Left lung (tissue), 10 donors: ENCODE measurements around the gene B4GAT1. TPM values are rescaled to one million over a fixed set of nuclear protein-coding genes. Genes with fewer than 3 reads are reported as not detected.
"Not testable (repeated sequence)": the region's sequence is repeated elsewhere in the genome, so short reads cannot be mapped to it uniquely, and the experiment has no call there.

Experiments used
- ATAC-seq: fragments of 200-7000 bp; cut with Tn5 transposase; one replicate; pipeline ENCODE4 v1.9.1; 2020; ENCODE audit warnings: moderate library complexity
- DNase-seq, 4 donors: peaks; one replicate each; pipeline ENCODE4 v3.0.0-alpha.2; 2013 to 2020
- H3K27ac ChIP-seq, 2 donors: fragments of 200-600 bp; sonication (generic) in 1 of 2; one replicate each; pipeline versions ENCODE4 v1.5.0 to v1.8.0; 2020 to 2021
- H3K27me3 ChIP-seq, 2 donors: fragments of 200-600 bp; sonication (generic) in 1 of 2; one replicate each; pipeline versions ENCODE4 v1.5.0 to v1.8.0; 2020 to 2021
- H3K36me3 ChIP-seq, 2 donors: fragments of 200-600 bp; sonication (generic) in 1 of 2; one replicate each; pipeline versions ENCODE4 v1.5.0 to v1.8.0; 2020 to 2021
- H3K4me1 ChIP-seq, 2 donors: fragments of 200-600 bp; one replicate each; pipeline ENCODE4 v1.8.0; 2021
- H3K4me3 ChIP-seq, 2 donors: fragments of 200-600 bp; sonication (generic) in 1 of 2; one replicate each; pipeline versions ENCODE4 v1.5.0 to v1.8.0; 2020 to 2021; ENCODE audit warnings: mild to moderate bottlenecking in 1 of 2
- H3K9me3 ChIP-seq, 2 donors: fragments of 200-600 bp; sonication (generic) in 1 of 2; one replicate each; pipeline versions ENCODE4 v1.5.0 to v1.8.0; 2020 to 2021
- intact Hi-C, 2 donors: fragments of 100-400 bp; cut with DNase I; formaldehyde crosslinking; loops; one replicate each; pipeline versions ENCODE4 v1.11.2 to v1.14.2; 2022
- polyA plus RNA-seq, 6 donors: library from polyadenylated mRNA; unstranded; fragments of 120-200 nt; gene quantifications; one replicate each; pipeline ENCODE4 v1.2.1, GENCODE V29; 2013; ENCODE audit not compliant: insufficient read length in 6 of 6
- total RNA-seq, 2 donors: library from RNA; stranded (reverse); fragmentation: NEBNext Ultra II Directional; extraction: Animal tissue kit (Norgen Biotek cat#: 25700); gene quantifications; one replicate each; pipeline ENCODE4 v1.2.1, GENCODE V29; 2021
- TF ChIP-seq, protein P1 (sequence below), 2 donors: fragments of 200-600 bp; sonication (generic) in 1 of 2; IDR thresholded peaks; one replicate each; pipeline versions ENCODE4 v1.5.0 to v1.8.0; 2021; ENCODE audit warnings: antibody characterized with exemption in 2 of 2
- donor health status: DM: no; HTN: yes; CAD: no.
- donor health status: DM: no; HTN: no; CAD: no.

Gene B4GAT1
- total and polyA plus RNA-seq, 8 donors = 22.9 to 35.9 (median 30.2) TPM

DNA sequence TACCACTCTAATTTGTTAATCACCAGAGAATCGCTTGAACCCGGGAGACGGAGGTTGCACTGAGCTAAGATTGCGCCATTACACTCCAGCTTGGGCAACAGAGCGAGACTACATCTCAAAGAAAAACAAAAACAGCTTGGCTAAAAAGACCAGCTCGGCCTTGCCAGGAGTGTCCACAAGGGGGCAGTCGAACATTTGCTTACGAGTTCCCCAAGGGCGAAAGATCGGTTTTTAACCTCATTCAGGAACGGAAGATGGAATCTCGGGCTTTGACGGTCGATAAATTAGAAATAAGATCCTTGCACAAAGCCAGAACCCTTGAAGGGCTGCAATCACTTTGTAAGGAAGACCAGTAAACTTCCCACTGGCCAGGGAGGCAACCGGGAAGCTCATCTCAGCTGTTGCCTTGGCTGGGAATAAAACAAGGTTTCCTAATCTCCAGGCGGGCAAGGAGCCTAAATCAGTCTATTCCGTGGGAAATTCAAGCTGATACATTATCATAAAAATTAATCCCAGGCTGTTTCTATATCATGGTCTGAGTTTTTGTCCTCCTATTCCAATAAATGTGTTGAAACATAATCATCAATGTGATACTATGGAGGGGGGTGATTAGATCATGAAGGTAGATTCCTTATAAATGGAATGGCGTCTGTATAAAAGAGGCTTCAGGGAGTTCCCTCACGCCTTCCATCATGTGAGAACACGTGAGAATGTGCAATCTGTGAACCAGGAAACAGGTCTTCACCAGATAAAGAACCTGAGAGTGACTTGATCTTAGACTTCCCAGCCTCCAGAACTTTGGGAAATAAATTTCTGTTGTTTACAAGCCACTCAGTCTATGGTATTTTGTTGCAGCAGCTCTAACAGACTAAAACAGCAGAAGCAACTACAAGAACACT lies 39.0 kb upstream of the B4GAT1 start:
- Histone ChIP-seq H3K4me3 (no peak overlapping the region), H3K27me3 (peaks cover 0 to 11% of the 10 kb centered on the region in 2 donors), H3K4me1 (peaks cover 0 to 3% of the 10 kb centered on the region in 2 donors), H3K9me3 (no peaks in the 10 kb centered on the region), H3K27ac (no peak overlapping the region), H3K36me3 (no peaks in the 10 kb centered on the region)
- TF ChIP-seq, protein P1, sequence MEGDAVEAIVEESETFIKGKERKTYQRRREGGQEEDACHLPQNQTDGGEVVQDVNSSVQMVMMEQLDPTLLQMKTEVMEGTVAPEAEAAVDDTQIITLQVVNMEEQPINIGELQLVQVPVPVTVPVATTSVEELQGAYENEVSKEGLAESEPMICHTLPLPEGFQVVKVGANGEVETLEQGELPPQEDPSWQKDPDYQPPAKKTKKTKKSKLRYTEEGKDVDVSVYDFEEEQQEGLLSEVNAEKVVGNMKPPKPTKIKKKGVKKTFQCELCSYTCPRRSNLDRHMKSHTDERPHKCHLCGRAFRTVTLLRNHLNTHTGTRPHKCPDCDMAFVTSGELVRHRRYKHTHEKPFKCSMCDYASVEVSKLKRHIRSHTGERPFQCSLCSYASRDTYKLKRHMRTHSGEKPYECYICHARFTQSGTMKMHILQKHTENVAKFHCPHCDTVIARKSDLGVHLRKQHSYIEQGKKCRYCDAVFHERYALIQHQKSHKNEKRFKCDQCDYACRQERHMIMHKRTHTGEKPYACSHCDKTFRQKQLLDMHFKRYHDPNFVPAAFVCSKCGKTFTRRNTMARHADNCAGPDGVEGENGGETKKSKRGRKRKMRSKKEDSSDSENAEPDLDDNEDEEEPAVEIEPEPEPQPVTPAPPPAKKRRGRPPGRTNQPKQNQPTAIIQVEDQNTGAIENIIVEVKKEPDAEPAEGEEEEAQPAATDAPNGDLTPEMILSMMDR (IDR thresholded peaks at IDR 0.05) = peak; percentile 89 to 93
- peak; percentile 92 for ATAC-seq
- DNase-seq = peak in 3 of 4 donors; percentile 54 to 79 (median 67)
- intact Hi-C loops = loop anchor here in 1 of 2 donors (10.0 kb wide), 1 partner anchor 72 kb away; the partner anchor contains the start of gene CD248

DNA sequence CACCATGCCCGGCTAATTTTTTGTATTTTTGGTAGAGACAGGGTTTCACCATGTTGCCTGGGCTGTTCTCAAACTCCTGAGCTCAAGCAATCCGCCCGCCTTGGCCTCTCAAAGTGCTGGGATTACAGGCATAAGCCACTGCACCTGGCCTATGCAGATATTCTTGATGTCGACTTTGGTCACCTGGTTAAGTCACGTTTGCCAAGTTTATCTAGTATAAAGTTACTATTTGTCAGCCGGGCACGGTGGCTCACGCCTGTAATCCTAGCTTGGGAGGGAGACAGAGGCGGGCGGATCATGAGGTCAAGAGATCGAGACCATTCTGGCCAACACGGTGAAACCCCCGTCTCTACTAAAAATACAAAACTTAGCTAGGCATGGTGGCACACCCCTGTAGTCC lies 36.9 kb upstream of the B4GAT1 start:
- H3K27me3 ChIP-seq, H3K4me3 ChIP-seq, H3K27ac ChIP-seq, H3K9me3 ChIP-seq, H3K36me3 ChIP-seq, DNase-seq, ATAC-seq, H3K4me1 ChIP-seq: not testable (repeated sequence)
- intact Hi-C loops = loop anchor here in 1 of 2 donors (10.0 kb wide), 1 partner anchor 70 kb away; the partner anchor contains the start of gene CD248

DNA sequence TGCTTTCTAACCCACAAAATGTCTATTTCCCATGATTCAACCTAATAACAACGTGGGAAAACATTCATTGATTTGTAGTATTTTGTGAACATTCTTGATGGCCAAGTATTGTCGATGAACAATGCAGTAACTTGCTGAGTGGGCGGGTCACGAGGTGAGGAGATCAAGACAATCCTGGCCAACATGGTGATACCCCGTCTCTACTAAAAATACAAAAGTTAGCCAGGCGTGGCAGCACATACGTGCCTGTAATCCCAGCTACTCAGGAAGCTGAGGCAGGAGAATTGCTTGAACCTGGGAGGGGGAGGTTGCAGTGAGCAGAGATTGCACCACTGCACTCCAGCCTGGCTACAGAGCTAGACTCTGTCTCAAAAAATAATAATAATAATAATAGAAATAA lies 32.8 kb upstream of the B4GAT1 start:
- not testable (repeated sequence) for DNase-seq
- intact Hi-C loops = loop anchor here in 1 of 2 donors (10.0 kb wide), 1 partner anchor 65 kb away; the partner anchor contains the start of gene CD248

DNA sequence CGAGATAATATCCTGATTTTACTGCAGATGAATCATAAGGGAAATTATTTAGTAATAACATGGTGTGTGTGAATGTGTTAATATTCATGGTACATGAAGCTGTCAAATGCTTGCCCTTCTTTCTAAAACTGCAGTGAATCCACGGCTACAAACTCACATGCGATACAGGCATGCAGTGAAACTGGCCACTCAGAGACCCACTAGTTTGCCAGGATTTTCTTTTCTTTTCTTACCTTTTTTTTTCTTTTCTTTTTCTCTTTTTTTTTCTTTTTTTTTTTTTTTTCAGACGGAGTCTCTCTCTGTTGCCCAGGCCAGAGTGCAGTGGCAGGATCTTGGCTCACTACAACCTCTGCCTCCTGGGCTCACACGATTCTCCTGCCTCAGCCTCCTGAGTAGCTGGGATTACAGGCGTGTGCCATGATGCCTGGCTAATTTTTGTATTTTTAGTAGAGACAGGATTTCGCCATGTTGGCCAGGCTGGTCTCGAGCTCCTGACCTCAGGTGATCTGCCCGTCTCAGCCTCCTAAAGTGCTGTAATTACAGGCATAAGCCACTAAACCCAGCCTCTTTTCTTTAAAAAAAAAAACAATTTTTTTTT lies 26.4 kb upstream of the B4GAT1 start:
- H3K36me3 ChIP-seq, DNase-seq, intact Hi-C loops, H3K4me3 ChIP-seq, ATAC-seq, H3K27ac ChIP-seq, H3K9me3 ChIP-seq: not testable (repeated sequence)
- peaks cover 5 to 20% of the 10 kb centered on the region in 2 donors for H3K4me1 ChIP-seq
- peaks cover 0 to 60% of the 10 kb centered on the region in 2 donors for H3K27me3 ChIP-seq

More for the DNA sequence above, 32.8 kb upstream of the B4GAT1 start:
- H3K4me1 ChIP-seq, ATAC-seq, H3K4me3 ChIP-seq, H3K27ac ChIP-seq, H3K9me3 ChIP-seq, H3K36me3 ChIP-seq: not testable (repeated sequence)
- H3K27me3 ChIP-seq = peaks cover 0 to 24% of the 10 kb centered on the region in 2 donors

DNA sequence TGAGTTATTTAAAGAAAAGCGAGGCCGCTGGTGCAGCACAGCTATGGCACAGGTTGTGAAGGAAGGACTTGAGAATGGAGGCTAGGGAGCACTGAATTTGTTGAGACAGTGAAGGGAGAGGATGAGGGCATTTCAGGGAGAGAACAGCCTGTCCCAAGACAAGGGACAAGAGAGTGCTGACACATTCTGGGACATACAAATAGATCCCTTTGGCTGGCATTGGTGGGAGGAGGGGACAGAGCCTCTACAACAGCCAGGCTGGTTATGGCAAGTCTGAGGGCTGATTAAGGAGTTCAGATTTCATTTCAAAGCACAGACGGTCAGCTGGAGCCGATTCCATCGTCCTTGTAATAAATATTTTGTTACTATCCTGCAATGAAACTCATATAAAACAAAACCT lies 25.8 kb upstream of the B4GAT1 start:
- Histone ChIP-seq H3K9me3 (no peaks in the 10 kb centered on the region), H3K4me3 (no peak overlapping the region), H3K27me3 (peaks cover 0 to 64% of the 10 kb centered on the region in 2 donors), H3K27ac (no peak overlapping the region), H3K4me1 (peaks cover 5 to 20% of the 10 kb centered on the region in 2 donors), H3K36me3 (peaks cover 0 to 5% of the 10 kb centered on the region in 2 donors)
- intact Hi-C loops = no loop called here
- ATAC-seq = no peak
- TF ChIP-seq, protein P1 (IDR thresholded peaks at IDR 0.05) = no peak
- DNase-seq = no peak

DNA sequence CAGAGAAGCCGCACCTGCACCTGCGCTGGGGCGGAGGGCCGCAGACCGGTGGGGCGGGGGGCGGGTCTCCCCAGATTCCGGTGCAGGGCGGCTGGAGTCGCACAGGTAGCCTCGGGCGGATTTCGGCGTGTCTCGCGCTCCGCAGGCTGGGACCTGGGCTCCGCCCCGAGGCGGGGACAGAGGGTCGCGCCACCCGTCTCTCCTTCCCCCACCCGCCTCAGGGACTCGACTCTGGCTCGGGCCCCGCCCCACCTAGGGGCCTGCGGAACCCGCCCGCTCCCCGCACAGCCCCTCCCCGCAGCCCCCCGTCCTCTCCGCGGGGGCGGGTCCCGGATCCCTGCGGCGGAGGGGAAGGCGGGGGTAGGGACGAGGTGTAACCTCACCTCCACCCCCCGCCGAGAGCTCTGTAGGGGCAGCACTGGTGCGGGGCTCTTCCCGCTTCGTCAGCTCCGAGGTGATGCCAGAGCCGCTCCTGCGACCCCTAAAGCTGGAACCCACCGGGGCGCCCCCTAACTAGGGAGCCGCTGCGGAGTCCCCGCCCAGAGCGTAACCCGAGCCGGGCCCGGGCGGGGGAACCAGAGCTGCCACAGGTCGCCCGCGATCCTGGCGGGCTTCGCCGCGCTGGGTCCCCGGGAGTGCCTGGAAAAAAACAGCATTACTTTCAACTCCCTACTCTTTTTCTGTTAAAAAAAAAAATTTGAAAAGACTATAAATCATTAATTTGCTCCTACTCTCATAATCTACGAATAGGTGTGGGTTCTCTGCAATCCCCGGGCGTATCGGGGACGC lies 24.4 kb upstream of the B4GAT1 start, which contains the start of gene SLC29A2:
TSS of gene SLC29A2 (minus strand) at position 134 of the 789 bp plus-strand sequence. CDS start 169 bp downstream, outside the sequence.
- ATAC-seq = peak; percentile 93
- Histone ChIP-seq H3K4me1 (peaks cover 5 to 20% of the 10 kb centered on the region in 2 donors), H3K4me3 (peak within 1 kb of the TSS; percentile 65 to 66), H3K36me3 (peaks cover 0 to 5% of the 10 kb centered on the region in 2 donors), H3K27me3 (peaks cover 0 to 55% of the 10 kb centered on the region in 2 donors), H3K9me3 (no peaks in the 10 kb centered on the region), H3K27ac (peak within 1 kb of the TSS; percentile 82 to 83)
- TF ChIP-seq, protein P1 (IDR thresholded peaks at IDR 0.05) = no peak
- peak; percentile 46 to 95 (median 84) for DNase-seq
- intact Hi-C loops = no loop called here
